Mucosa of rectum (tissue), 2 donors: Measurements from ENCODE around the gene IRF7.

Experiments used
- H3K27ac ChIP-seq, 2 donors: one replicate each; pipeline ENCODE4 v1.7.0; 2013; ENCODE audit warnings: inconsistent platforms in 2 of 2, low read depth in 2 of 2, low read length in 2 of 2
- H3K27me3 ChIP-seq, 2 donors: one replicate each; pipeline ENCODE4 v1.7.0; 2013; ENCODE audit warnings: low read length in 2 of 2; ENCODE audit not compliant: control insufficient read depth in 2 of 2, insufficient read depth in 2 of 2
- H3K36me3 ChIP-seq, 2 donors: one replicate each; pipeline ENCODE4 v1.7.0; 2013; ENCODE audit warnings: low read length in 2 of 2; ENCODE audit not compliant: control insufficient read depth in 2 of 2, insufficient read depth in 2 of 2
- H3K4me1 ChIP-seq, 2 donors: one replicate each; pipeline ENCODE4 v1.7.0; 2013; ENCODE audit warnings: low read length in 2 of 2, mild to moderate bottlenecking in 1 of 2; ENCODE audit not compliant: control insufficient read depth in 2 of 2, insufficient read depth in 2 of 2
- H3K4me3 ChIP-seq, 2 donors: one replicate each; pipeline ENCODE4 v1.7.0; 2013; ENCODE audit warnings: low read length in 2 of 2
- H3K9ac ChIP-seq, 2 donors: one replicate each; pipeline ENCODE4 v1.7.0; 2013; ENCODE audit warnings: low read length in 2 of 2, low read depth in 1 of 2, mild to moderate bottlenecking in 1 of 2
- H3K9me3 ChIP-seq, 2 donors: one replicate each; pipeline ENCODE4 v1.7.0; 2013; ENCODE audit warnings: low read length in 2 of 2; ENCODE audit not compliant: control insufficient read depth in 2 of 2
- donor health status: healthy.
- donor health status: Normal muscosa, but diverticular disease.

The IRF7 gene

GRCh38 chr11:615504-616319 is at the start of gene IRF7:
IRF7 (minus strand) TSS chr11:615950; CDS start chr11:615364, 586 bp downstream.
- H3K36me3 ChIP-seq, result peaks cover 26 to 32% of the 10 kb centered on the region in 2 donors
- peak within 1 kb of the TSS; percentile 80 to 88 for H3K4me3 ChIP-seq
- H3K4me1 ChIP-seq, result peaks cover 39 to 42% of the 10 kb centered on the region in 2 donors
- no peaks in the 10 kb centered on the region for H3K27me3 ChIP-seq
- H3K27ac ChIP-seq, result peak within 1 kb of the TSS; percentile 98 to 99
- H3K9me3 ChIP-seq, result no peaks in the 10 kb centered on the region
- H3K9ac ChIP-seq, result peak within 1 kb of the TSS; percentile 88 to 95

- Histone ChIP-seq H3K9me3 (no peaks in the 10 kb centered on the region), H3K27me3 (no peaks in the 10 kb centered on the region), H3K27ac (peak overlapping the region; percentile 72 to 75), H3K36me3 (peaks cover 3 to 12% of the 10 kb centered on the region in 2 donors), H3K9ac (peak overlapping the region in 1 of 2 donors; percentile 26), H3K4me3 (no peak overlapping the region), H3K4me1 (peaks cover 0 to 3% of the 10 kb centered on the region in 2 donors)
Observed at GRCh38 chr11:665062-665703, 49.4 kb upstream of the IRF7 start.

GRCh38 chr11:662689-663274 is 47.0 kb upstream of the IRF7 start:
- Histone ChIP-seq H3K36me3 (peaks cover 14 to 21% of the 10 kb centered on the region in 2 donors), H3K4me1 (peaks cover 0 to 3% of the 10 kb centered on the region in 2 donors)

GRCh38 chr11:660681-661444 is 45.1 kb upstream of the IRF7 start:
- H3K27ac ChIP-seq, result no peak overlapping the region
- H3K4me1 ChIP-seq, result peaks cover 0 to 3% of the 10 kb centered on the region in 2 donors
- no peak overlapping the region for H3K9ac ChIP-seq
- H3K9me3 ChIP-seq, result no peaks in the 10 kb centered on the region
- H3K4me3 ChIP-seq, result no peak overlapping the region
- H3K36me3 ChIP-seq, result peaks cover 14 to 19% of the 10 kb centered on the region in 2 donors
- H3K27me3 ChIP-seq, result no peaks in the 10 kb centered on the region

More at GRCh38 chr11:662689-663274, 47.0 kb upstream of the IRF7 start:
- no peak overlapping the region for H3K9ac ChIP-seq
- H3K27ac ChIP-seq, result no peak overlapping the region
- H3K9me3 ChIP-seq, result no peaks in the 10 kb centered on the region
- H3K4me3 ChIP-seq, result no peak overlapping the region
- no peaks in the 10 kb centered on the region for H3K27me3 ChIP-seq

GRCh38 chr11:660281-660680 is 44.5 kb upstream of the IRF7 start:
- Histone ChIP-seq H3K27ac (no peak overlapping the region), H3K9ac (no peak overlapping the region), H3K36me3 (peaks cover 12 to 14% of the 10 kb centered on the region in 2 donors), H3K9me3 (no peaks in the 10 kb centered on the region), H3K4me1 (peaks cover 3 to 5% of the 10 kb centered on the region in 2 donors), H3K27me3 (no peaks in the 10 kb centered on the region), H3K4me3 (no peak overlapping the region)

GRCh38 chr11:659532-660085 is 43.9 kb upstream of the IRF7 start:
- Histone ChIP-seq H3K27ac (no peak overlapping the region), H3K4me1 (peaks cover 6 to 10% of the 10 kb centered on the region in 2 donors), H3K36me3 (peaks cover 12 to 14% of the 10 kb centered on the region in 2 donors), H3K9me3 (no peaks in the 10 kb centered on the region), H3K4me3 (no peak overlapping the region), H3K27me3 (no peaks in the 10 kb centered on the region), H3K9ac (no peak overlapping the region)

GRCh38 chr11:657691-658126 is 42.0 kb upstream of the IRF7 start:
- Histone ChIP-seq H3K4me1 (peaks cover 6 to 7% of the 10 kb centered on the region in 2 donors), H3K36me3 (peaks cover 10 to 12% of the 10 kb centered on the region in 2 donors)

GRCh38 chr11:656866-657265 is 41.1 kb upstream of the IRF7 start:
- no peaks in the 10 kb centered on the region for H3K9me3 ChIP-seq
- no peak overlapping the region for H3K9ac ChIP-seq
- H3K4me3 ChIP-seq, result no peak overlapping the region
- H3K4me1 ChIP-seq, result peaks cover 6 to 7% of the 10 kb centered on the region in 2 donors
- H3K27me3 ChIP-seq, result no peaks in the 10 kb centered on the region
- peaks cover 10 to 12% of the 10 kb centered on the region in 2 donors for H3K36me3 ChIP-seq
- H3K27ac ChIP-seq, result no peak overlapping the region

More at GRCh38 chr11:657691-658126, 42.0 kb upstream of the IRF7 start:
- Histone ChIP-seq H3K9ac (no peak overlapping the region), H3K27me3 (no peaks in the 10 kb centered on the region), H3K9me3 (no peaks in the 10 kb centered on the region), H3K4me3 (no peak overlapping the region), H3K27ac (no peak overlapping the region)

GRCh38 chr11:656426-656825 is 40.7 kb upstream of the IRF7 start:
- peaks cover 6 to 7% of the 10 kb centered on the region in 2 donors for H3K4me1 ChIP-seq
- no peaks in the 10 kb centered on the region for H3K9me3 ChIP-seq
- no peak overlapping the region for H3K27ac ChIP-seq
- H3K27me3 ChIP-seq, result no peaks in the 10 kb centered on the region
- peaks cover 10 to 12% of the 10 kb centered on the region in 2 donors for H3K36me3 ChIP-seq
- H3K4me3 ChIP-seq, result no peak overlapping the region
- no peak overlapping the region for H3K9ac ChIP-seq
